ENCODE data around the gene C6orf52.
"Not testable (repeated sequence)": the region's sequence is repeated elsewhere in the genome, so short reads cannot be mapped to it uniquely, and the experiment has no call there.

Gene C6orf52

DNA sequence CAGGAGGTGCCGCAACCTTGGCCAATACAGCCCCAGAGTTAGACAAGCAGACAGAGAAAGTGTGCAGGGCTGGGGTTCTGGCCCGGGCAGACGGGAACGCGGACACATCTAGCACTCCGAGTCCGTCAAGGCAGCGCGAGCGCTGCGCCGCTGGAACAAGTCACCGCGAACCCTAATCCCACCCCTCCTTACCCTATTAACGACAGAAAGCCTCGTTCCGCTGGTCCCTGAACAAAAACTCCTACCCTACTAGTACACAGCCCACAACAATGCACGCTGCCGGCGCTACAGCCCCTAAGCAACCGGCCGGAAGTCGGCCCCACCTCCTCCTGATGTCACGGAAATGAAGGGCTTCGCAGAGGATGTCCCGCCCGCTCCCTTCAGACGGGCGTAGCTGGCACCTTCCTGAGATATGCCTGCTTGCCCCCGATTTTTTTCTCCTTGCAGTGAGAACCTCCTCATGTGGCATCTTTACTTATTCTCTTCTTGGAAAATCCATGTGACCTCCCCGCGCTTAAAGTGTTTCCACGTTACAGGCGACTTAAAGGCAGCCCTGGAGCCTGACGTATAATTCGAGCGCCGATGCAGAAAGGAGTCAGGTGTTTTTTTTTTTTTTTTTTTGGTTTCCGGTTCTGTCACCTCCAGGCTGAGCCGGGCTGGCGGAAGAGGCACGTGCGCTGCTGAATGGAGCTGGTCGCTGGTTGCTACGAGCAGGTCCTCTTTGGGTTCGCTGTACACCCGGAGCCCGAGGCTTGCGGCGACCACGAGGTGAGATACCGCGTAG lies at the start of gene C6orf52, which contains the start of gene PAK1IP1:
C6orf52 (minus strand) TSS at position 315 of the 784 bp plus-strand sequence. CDS start 7,066 bp downstream, outside the sequence.
PAK1IP1 (plus strand) TSS at position 671 of the 784 bp plus-strand sequence; CDS start at position 685, 14 bp downstream.
- peak; percentile 87 to 91 for DNase-seq (ENCODE audit: low read depth in 2 of 2)

GRCh38 chr6:10743515-10743914 lies 49.1 kb upstream of the C6orf52 start:
- DNase-seq (ENCODE audit: low read depth in 2 of 2): no peak

DNA sequence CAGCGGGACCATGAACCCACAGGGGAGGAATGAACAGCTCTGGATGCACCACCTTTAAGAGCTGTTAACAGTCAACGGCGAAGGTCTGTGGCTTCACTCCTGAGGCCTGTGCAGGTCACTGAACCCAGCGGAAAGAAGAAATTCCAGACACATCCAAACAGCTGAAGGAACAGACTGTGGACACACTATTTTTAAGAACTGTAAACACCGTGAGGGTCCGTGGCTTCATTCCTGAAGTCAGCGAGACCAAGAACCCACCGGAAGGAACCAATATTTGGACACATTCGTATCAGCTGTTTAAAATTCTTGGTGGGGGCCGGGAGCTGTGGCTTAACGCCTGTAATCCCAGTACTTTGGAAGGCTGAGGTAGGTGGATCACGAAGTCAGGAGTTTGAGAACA lies 47.8 kb upstream of the C6orf52 start:
- DNase-seq (ENCODE audit: low read depth in 2 of 2): no peak

- not testable (repeated sequence) for DNase-seq (ENCODE audit: low read depth in 2 of 2)
Observed at GRCh38 chr6:10741643-10742042, 47.2 kb upstream of the C6orf52 start.

DNA sequence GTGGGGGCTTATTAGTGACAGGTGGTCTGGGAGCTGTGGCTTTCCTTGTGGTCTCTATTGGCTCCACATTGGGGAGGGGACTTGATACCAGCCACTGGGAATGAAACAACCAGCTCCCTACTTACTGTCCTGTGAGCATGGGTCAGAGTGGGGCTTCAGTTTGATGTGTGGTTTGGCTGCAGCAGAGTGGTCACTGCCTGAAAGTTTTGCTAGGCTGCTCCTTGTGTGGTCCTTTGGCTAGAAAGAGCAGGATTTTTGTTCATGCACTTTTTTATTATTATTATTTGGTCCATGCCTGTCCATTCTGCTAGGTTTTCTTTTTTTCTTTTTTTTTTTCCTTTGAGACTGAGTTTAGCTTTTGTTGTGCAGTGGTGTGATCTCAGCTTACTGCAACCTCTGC lies 45.6 kb upstream of the C6orf52 start:
- DNase-seq (ENCODE audit: low read depth in 2 of 2): no peak

DNA sequence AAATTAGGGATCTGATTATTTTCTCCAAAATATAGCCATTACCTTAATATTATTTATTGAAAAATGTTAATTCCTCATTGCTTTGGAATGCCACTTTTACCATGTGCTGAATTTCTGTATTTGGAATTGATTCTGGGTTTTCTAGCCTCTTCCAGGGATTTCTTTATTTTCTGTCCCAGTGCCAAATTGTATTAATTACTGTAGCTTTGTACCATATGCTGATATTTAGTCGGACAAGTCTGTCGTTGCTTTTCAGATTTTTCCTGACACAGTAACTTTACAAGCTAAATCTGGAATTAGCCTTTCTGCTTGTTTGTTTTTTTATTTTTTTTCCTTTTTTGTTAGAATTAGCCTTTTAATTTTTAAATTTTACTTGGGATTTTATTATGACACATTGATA lies 42.3 kb upstream of the C6orf52 start:
- DNase-seq (ENCODE audit: low read depth in 2 of 2): no peak

- DNase-seq (ENCODE audit: low read depth in 2 of 2): no peak
Observed at GRCh38 chr6:10733863-10734262, 39.4 kb upstream of the C6orf52 start.

DNA sequence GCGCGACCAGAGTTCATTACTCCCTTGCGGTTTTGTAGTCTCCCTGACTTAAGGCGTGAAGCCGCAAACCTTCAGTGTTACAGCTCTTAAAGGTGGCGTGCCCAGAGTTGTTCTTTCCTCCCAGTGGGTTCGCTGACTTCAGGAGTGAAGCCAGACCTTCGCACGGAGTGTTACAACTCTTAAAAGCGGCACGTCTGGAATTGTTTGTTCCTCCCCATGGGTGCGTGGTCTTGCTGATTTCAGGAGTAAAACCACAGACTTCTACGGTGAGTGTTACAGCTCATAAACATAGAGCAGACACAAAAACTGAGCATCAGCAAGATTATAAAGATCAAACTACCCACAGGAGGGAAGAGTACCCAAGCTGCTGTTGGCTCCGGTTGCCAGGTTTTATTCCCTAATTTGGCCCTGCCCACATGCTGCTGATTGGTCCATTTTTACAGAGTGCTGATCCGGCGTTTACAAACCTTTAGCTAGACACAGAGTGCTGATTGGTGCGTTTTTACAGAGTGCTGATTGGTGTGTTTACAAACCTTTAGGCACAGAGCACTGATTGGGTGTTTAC lies 38.8 kb upstream of the C6orf52 start:
- DNase-seq (ENCODE audit: low read depth in 2 of 2): no peak

GRCh38 chr6:10730254-10730653 lies 35.8 kb upstream of the C6orf52 start:
- no peak for DNase-seq (ENCODE audit: low read depth in 2 of 2)

- DNase-seq (ENCODE audit: low read depth in 2 of 2): no peak
Observed at GRCh38 chr6:10725716-10726115, 31.3 kb upstream of the C6orf52 start.

- no peak for DNase-seq (ENCODE audit: low read depth in 2 of 2)
Observed at GRCh38 chr6:10725044-10725443, 30.6 kb upstream of the C6orf52 start.

- DNase-seq (ENCODE audit: low read depth in 2 of 2): no peak
Observed at GRCh38 chr6:10723567-10723881, 29.1 kb upstream of the C6orf52 start.

GRCh38 chr6:10722820-10723566 lies 28.6 kb upstream of the C6orf52 start, which contains the start of gene TMEM14C:
Gene TMEM14C, plus strand, starts transcription at chr6:10723070. Its CDS starts 1,544 bp downstream, at chr6:10724614.
- DNase-seq (ENCODE audit: low read depth in 2 of 2): peak; percentile 60 to 66

GRCh38 chr6:10722570-10722819 lies 28.1 kb upstream of the C6orf52 start:
- DNase-seq (ENCODE audit: low read depth in 2 of 2): no peak

DNA sequence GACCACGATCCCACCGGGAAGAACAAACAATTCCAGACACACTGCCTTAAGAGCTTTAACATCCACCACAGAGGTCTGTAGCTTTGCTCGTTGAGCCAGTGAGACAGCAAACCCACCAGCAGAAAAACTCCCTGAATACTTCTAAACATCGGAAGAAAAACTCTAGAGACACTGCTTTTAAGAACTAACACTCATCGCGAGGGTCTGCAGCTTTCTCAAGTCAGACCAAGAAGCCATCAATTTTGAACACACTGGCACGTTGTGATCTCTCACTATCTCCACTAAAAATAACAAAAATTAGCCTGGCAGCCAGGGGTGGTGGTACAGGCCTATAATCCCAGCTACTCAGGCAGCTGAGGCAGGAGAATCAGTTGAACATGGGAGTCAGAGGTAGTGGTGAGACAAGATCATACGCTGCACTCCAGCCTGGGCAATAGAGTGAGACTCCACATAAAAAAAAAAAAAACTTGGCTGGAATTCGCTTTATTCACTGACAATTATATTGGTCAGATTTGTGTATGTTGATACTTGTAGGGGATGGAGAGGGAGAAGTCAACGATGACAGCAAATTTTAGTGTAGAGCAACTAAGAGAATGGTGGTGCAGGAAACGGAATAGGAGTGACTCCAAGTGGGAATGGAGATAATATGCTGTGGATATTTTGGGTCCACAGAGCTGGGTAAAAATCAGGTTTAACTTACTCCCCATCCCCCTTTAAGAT lies 27.6 kb upstream of the C6orf52 start:
- DNase-seq (ENCODE audit: low read depth in 2 of 2): no peak

- not testable (repeated sequence) for DNase-seq (ENCODE audit: low read depth in 2 of 2)
Observed at GRCh38 chr6:10720960-10721849, 26.8 kb upstream of the C6orf52 start.

- peak in 1 of 2 donors; percentile 39 for DNase-seq (ENCODE audit: low read depth in 2 of 2)
Observed at GRCh38 chr6:10720265-10720959, 26.0 kb upstream of the C6orf52 start.

- DNase-seq (ENCODE audit: low read depth in 2 of 2): no peak
Observed at GRCh38 chr6:10719964-10720264, 25.5 kb upstream of the C6orf52 start.

DNA sequence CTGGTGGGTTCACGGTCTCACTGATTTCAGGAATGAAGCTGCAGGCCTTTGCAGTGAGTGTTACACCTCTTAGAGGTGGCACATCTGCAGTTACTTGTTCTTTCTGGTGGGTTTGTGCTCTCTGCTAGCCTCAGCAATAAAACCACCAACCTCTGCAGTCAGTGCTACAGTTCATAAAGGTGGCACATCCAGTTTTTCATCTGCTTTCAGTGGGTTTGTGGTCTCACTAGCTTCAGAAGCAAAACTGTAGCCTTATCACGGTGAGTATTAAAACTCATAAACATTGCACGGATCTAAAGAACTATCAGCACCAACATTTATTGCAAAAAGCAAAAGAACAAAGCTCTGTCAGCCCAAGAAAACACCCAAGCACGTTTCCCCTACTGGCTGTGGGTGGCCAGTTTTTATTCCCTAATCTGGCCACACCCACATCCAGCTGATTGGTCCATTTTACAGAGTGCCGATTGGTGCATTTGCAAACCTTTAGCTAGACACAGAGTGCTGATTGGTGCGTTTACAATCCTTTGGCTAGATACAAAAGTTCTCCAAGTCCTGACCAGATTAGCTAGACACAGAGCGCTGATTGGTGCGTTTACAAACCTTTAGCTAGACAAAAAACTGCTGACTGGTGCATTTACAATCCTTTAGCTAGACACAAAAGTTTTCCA lies 25.0 kb upstream of the C6orf52 start:
- DNase-seq (ENCODE audit: low read depth in 2 of 2): no peak

DNA sequence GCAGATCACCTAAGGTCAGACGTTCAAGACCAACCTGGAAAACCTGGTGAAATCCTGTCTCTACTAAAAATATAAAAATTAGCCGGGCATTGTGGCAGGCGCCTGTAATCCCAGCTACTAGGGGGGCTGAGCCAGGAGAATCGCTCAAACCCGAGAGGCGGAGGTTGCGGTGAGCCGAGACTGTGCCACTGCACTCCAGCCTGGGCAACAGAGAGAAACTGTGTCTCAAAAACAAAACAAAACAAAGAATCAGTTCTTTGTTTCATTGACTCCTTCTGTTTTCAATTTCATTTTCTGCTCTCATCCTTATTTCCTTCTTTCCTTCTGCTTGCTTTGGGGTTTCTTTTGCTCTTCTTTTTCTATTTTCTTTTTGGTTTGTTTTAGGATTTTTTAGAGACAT lies 19.5 kb upstream of the C6orf52 start:
- DNase-seq (ENCODE audit: low read depth in 2 of 2): no peak

All from stimulated activated CD8-positive, alpha-beta memory T cell treated with anti-CD3 and anti-CD28 coated beads, Interleukin-15, amount 100 ng/mL, for 4 hours (primary cell).